ENCODE results near the gene KIF24.

- no peak for TF ChIP-seq EP300 (IDR thresholded peaks at IDR 0.05)
- TF ChIP-seq CTCF (IDR thresholded peaks at IDR 0.05): no peak
- TF ChIP-seq POLR2AphosphoS5 (IDR thresholded peaks at IDR 0.05): no peak
- no peak for TF ChIP-seq POLR2A (IDR thresholded peaks at IDR 0.05)
Measured at GRCh38 chr9:34333836-34334235, 4.8 kb upstream of the KIF24 start.
